Measurements from ENCODE around the gene GPC3. TPM values are rescaled to one million over a fixed set of nuclear protein-coding genes. Genes with fewer than 3 reads are reported as not detected.

The GPC3 gene
- total and polyA plus RNA-seq, 2 of the 4 experiments (the other 2 are of a cell fraction) = not detected

DNA sequence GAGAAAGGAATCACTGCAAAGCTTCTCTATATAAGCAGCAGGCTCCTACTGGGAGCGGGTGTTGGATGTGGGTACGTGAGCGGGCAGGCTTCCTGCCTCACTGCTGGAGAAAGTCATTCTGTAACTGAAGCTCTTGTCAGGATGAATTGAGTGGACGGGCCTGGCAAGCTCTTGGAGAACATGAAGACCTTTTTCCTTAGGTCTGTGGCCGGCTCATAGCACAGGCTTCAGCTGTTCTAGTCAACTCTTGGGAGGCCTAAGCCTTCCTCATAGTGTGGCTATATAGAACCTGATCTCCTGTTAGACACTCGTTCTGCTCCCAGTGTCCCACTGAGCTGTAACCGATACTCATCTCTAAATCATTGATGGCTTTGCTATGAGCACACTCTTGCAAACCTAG lies 461.9 kb downstream of the GPC3 start:
- TF ChIP-seq MAZ (IDR thresholded peaks at IDR 0.05; ENCODE audit: borderline replicate concordance, low read depth, low read length) = no peak
- TF ChIP-seq CEBPB (IDR thresholded peaks at IDR 0.05; ENCODE audit: low read depth, low read length) = no peak
- TF ChIP-seq CHD1 (IDR thresholded peaks at IDR 0.05; ENCODE audit: low read depth, low read length) = no peak
- no peak for TF ChIP-seq BHLHE40 (IDR thresholded peaks at IDR 0.05; ENCODE audit: low read depth, low read length)
- TF ChIP-seq, protein P1, sequence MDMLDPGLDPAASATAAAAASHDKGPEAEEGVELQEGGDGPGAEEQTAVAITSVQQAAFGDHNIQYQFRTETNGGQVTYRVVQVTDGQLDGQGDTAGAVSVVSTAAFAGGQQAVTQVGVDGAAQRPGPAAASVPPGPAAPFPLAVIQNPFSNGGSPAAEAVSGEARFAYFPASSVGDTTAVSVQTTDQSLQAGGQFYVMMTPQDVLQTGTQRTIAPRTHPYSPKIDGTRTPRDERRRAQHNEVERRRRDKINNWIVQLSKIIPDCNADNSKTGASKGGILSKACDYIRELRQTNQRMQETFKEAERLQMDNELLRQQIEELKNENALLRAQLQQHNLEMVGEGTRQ (IDR thresholded peaks at IDR 0.05; ENCODE audit: low read depth, low read length) = no peak
- TF ChIP-seq RFX5 (IDR thresholded peaks at IDR 0.05; ENCODE audit: low read depth, low read length) = no peak
- no TSS peak for BruUV-seq (replicated peaks)
- in situ Hi-C loops (cut with MboI; ENCODE audit: low sequenced_read_pairs) (no loop called here), dilution Hi-C loops (cut with HindIII; ENCODE audit: low sequenced_read_pairs, unreplicated experiment) (no loop called here), intact Hi-C loops (cut with micrococcal nuclease) (no loop called here)
- H3K9me1 ChIP-seq (ENCODE audit: insufficient read depth, low read length) = no peaks in the 10 kb centered on the region
- ChIA-PET POLR2A (ENCODE audit: unreplicated experiment) (no interaction called here), CTCF (no interaction called here)
- H3K9me3 ChIP-seq (ENCODE audit: control insufficient read depth, insufficient read depth, low read length) = no peaks in the 10 kb centered on the region
- H3K27me3 ChIP-seq (ENCODE audit: control insufficient read depth, insufficient read depth, low read length) = peaks cover 2% of the 10 kb centered on the region; the same call in 1 of the 2 replicates
- no peak overlapping the region for H2BK5ac ChIP-seq (ENCODE audit: low read depth, low read length, poor library complexity, severe bottlenecking)
- no peak overlapping the region for H2AK9ac ChIP-seq (replicated peaks; ENCODE audit: low read depth, low read length, poor library complexity)
- no peak overlapping the region for H3K4me2 ChIP-seq (ENCODE audit: low read depth, low read length)
- H2AFZ ChIP-seq (replicated peaks; ENCODE audit: low read length, poor library complexity) = no peak overlapping the region
- no peak overlapping the region for H3K9ac ChIP-seq (ENCODE audit: low read depth, low read length)
- H2AK5ac ChIP-seq (ENCODE audit: low read depth, low read length) = no peak overlapping the region
- H2BK20ac ChIP-seq (ENCODE audit: low read depth, low read length) = no peak overlapping the region
- H3K36me3 ChIP-seq (ENCODE audit: control insufficient read depth, insufficient read depth, low read length) = no peaks in the 10 kb centered on the region
- H4K8ac ChIP-seq (ENCODE audit: low read depth in 2 of 2, low read length in 2 of 2) = no peak overlapping the region
- H3K4me1 ChIP-seq (ENCODE audit: control insufficient read depth, insufficient read depth, low read length) = no peaks in the 10 kb centered on the region
- H3K18ac ChIP-seq (ENCODE audit: low read depth, low read length) = no peak overlapping the region
- WGBS, 2 experiments (ENCODE audit: extremely low coverage in 2 of 2, insufficient read length in 1 of 2) = 72% methylated on average over 6 of the region's 7 CpGs; no CpG with 5 or more reads in 1 of the 2 experiments
- no peaks in the 10 kb centered on the region for H3K79me1 ChIP-seq (ENCODE audit: low read depth in 1 of 2, low read length in 2 of 2)
- ATAC-seq (ENCODE audit: low read depth) (no peak), DNase-seq (no peak)
- H4K20me1 ChIP-seq (ENCODE audit: insufficient read depth, low read length) = no peaks in the 10 kb centered on the region
- H2BK120ac ChIP-seq (ENCODE audit: low read depth, low read length) = no peak overlapping the region
- no peak overlapping the region for H3K56ac ChIP-seq (ENCODE audit: extremely low read depth, insufficient read depth, low read length)
- H3K4ac ChIP-seq (ENCODE audit: low read depth, low read length) = no peak overlapping the region
- H3K27ac ChIP-seq (ENCODE audit: insufficient read depth, low read length) = no peak overlapping the region
- H3K14ac ChIP-seq (replicated peaks; ENCODE audit: low read depth, low read length) = no peak overlapping the region
- H2BK15ac ChIP-seq (ENCODE audit: low read depth, low read length) = no peak overlapping the region
- no peak overlapping the region for H4K5ac ChIP-seq (ENCODE audit: low read depth, low read length)
- no peak overlapping the region for H4K91ac ChIP-seq (ENCODE audit: insufficient read depth, low read depth, low read length)
- no peak overlapping the region for H3K23ac ChIP-seq (ENCODE audit: low read depth, low read length)
- no peak overlapping the region for H3K4me3 ChIP-seq (ENCODE audit: insufficient read depth, low read depth, low read length)

All from IMR-90 (cell line).